GM12878 (cell line): ENCODE measurements around the gene WDR11. TPM values are rescaled to one million over a fixed set of nuclear protein-coding genes. Genes with fewer than 3 reads are reported as not detected.

ENCODE experiments used
- ATAC-seq: fragments of 200-7000 bp; cut with Tn5 transposase; 3 replicates; pipeline ENCODE4 v1.9.1; 2020; ENCODE audit warnings: mild to moderate bottlenecking, moderate library complexity
- BruUV-seq: library from RNA; stranded (reverse); fragments of 400-500 nt; replicated peaks from 2 replicates; lab custom pipeline; 2021; lab: Mats Ljungman, UMichigan
- CTCF ChIA-PET: fragments of 300-600 bp; sonication (Branson Sonifier 250); formaldehyde crosslinking; extraction: SDS; loops from one replicate; lab custom pipeline; 2021; ENCODE audit warnings: inconsistent platforms; lab: Yijun Ruan, JAX
- POLR2A ChIA-PET: fragments of 350-600 bp; formaldehyde crosslinking; extraction: SDS; loops from one replicate; lab custom pipeline; 2021; ENCODE audit warnings: inconsistent platforms; lab: Charles Lee
- RAD21 ChIA-PET: fragments of 300-600 bp; sonication (Branson Sonifier 250); formaldehyde crosslinking; loops from one replicate; lab custom pipeline; 2023; ENCODE audit warnings: antibody characterized with exemption; ENCODE audit not compliant: unreplicated experiment; lab: Charles Lee
- SMC1A ChIA-PET: fragments of 300-600 bp; sonication (Branson Sonifier 250); formaldehyde crosslinking; loops from one replicate; lab custom pipeline; 2023; ENCODE audit not compliant: unreplicated experiment, uncharacterized antibody; lab: Charles Lee
- DNase-seq: peaks from one replicate; pipeline ENCODE4 v3.0.0-alpha.2; 2011; ENCODE audit warnings: low read depth, low spot score
- FAIRE-seq: peaks from 3 replicates; lab custom pipeline; 2011; peaks lifted over from hg19 to GRCh38; lab: Jason Lieb, UNC
- H2AFZ ChIP-seq: 2 replicates; pipeline ENCODE4 v1.6.0; 2011; ENCODE audit warnings: low read depth, low read length, control low read depth; ENCODE audit not compliant: control insufficient read depth
- H3K27ac ChIP-seq: 2 replicates; pipeline ENCODE4 v1.5.1; 2011; ENCODE audit warnings: control low read depth; ENCODE audit not compliant: control insufficient read depth, insufficient read depth
- H3K27me3 ChIP-seq, 2 experiments: replicated peaks in 1 of 2; 2 replicates each; pipeline versions ENCODE4 v1.6.0 to v1.6.1; 2011; ENCODE audit warnings: low read length in 1 of 2; ENCODE audit not compliant: control insufficient read depth in 2 of 2, insufficient read depth in 2 of 2
- H3K36me3 ChIP-seq, 2 experiments: 2 replicates each; pipeline ENCODE4 v1.5.1; 2011; ENCODE audit warnings: low read length in 1 of 2; ENCODE audit not compliant: control insufficient read depth in 2 of 2, insufficient read depth in 2 of 2
- H3K4me1 ChIP-seq: 2 replicates; pipeline ENCODE4 v1.6.1; 2011; ENCODE audit warnings: mild to moderate bottlenecking, low read length, moderate library complexity, mixed read lengths; ENCODE audit not compliant: control insufficient read depth, insufficient read depth
- H3K4me2 ChIP-seq: 2 replicates; pipeline ENCODE4 v1.6.0; 2011; ENCODE audit warnings: control low read depth; ENCODE audit not compliant: control insufficient read depth, insufficient read depth
- H3K4me3 ChIP-seq: fragments of 200-600 bp; sonication (generic); 2 replicates; pipeline ENCODE4 v1.5.1; 2016
- H3K79me2 ChIP-seq: 2 replicates; pipeline ENCODE4 v1.6.0; 2011; ENCODE audit warnings: low read length; ENCODE audit not compliant: control insufficient read depth, insufficient read depth
- H3K9ac ChIP-seq: 2 replicates; pipeline ENCODE4 v1.8.0; 2011; ENCODE audit warnings: low read length, control low read depth, mixed read lengths; ENCODE audit not compliant: control insufficient read depth, insufficient read depth
- H3K9me3 ChIP-seq: replicated peaks from 3 replicates; pipeline ENCODE4 v1.5.1; 2011; ENCODE audit warnings: mild to moderate bottlenecking, low read length; ENCODE audit not compliant: control insufficient read depth, insufficient read depth
- H4K20me1 ChIP-seq: 2 replicates; pipeline ENCODE4 v1.6.0; 2011; ENCODE audit not compliant: control insufficient read depth, insufficient read depth
- BMI1 ChIP-seq: fragments of 450-650 bp; IDR thresholded peaks from 2 replicates; pipeline ENCODE4 v1.6.1; 2016; ENCODE audit warnings: mild to moderate bottlenecking, moderate library complexity, borderline replicate concordance
- BRCA1 ChIP-seq: IDR thresholded peaks from 2 replicates; pipeline ENCODE4 v1.6.1; 2011; ENCODE audit warnings: low read depth, low read length, improper control_type of control experiment
- CEBPZ ChIP-seq: fragments of 150-350 bp; IDR thresholded peaks from 2 replicates; pipeline ENCODE4 v1.6.1; 2016; ENCODE audit warnings: low read depth, low read length
- CHD2 ChIP-seq: IDR thresholded peaks from 2 replicates; pipeline ENCODE4 v1.6.1; 2011; ENCODE audit warnings: low read depth, low read length, improper control_type of control experiment, borderline replicate concordance
- NFIC ChIP-seq: IDR thresholded peaks from 2 replicates; pipeline ENCODE4 v1.6.1; 2012; ENCODE audit warnings: low read depth, mild to moderate bottlenecking, inconsistent platforms, low read length, moderate library complexity
- NR2C2 ChIP-seq: IDR thresholded peaks from 2 replicates; pipeline ENCODE4 v1.6.1; 2011; ENCODE audit warnings: borderline replicate concordance, low read depth; ENCODE audit not compliant: control insufficient read depth, insufficient read length
- SIX5 ChIP-seq: IDR thresholded peaks from 2 replicates; pipeline ENCODE4 v1.6.1; 2011; ENCODE audit warnings: mild to moderate bottlenecking, low read depth, low read length, moderate library complexity; ENCODE audit not compliant: severe bottlenecking
- SPI1 ChIP-seq: IDR thresholded peaks from 2 replicates; pipeline ENCODE4 v1.6.1; 2011; ENCODE audit warnings: low read depth, mild to moderate bottlenecking, low read length, moderate library complexity, borderline replicate concordance; ENCODE audit not compliant: insufficient read depth
- SREBF1 ChIP-seq: IDR thresholded peaks from 2 replicates; pipeline ENCODE4 v1.6.1; 2012; ENCODE audit warnings: mild to moderate bottlenecking, low read length
- ZSCAN29 ChIP-seq: fragments of 450-650 bp; IDR thresholded peaks from 2 replicates; pipeline ENCODE4 v1.6.1; 2017; ENCODE audit warnings: mild to moderate bottlenecking, moderate library complexity
- WGBS: methylation state at CpG from one replicate; pipeline ENCODE4 v1.1.6; 2016; ENCODE audit warnings: low lambda C conversion rate; ENCODE audit not compliant: insufficient replicate concordance, insufficient coverage; ENCODE audit errors: missing lambda C conversion rate; 5-methylcytosine and 5-hydroxymethylcytosine counted together
- in situ Hi-C: fragments of 300-500 bp; cut with MboI; formaldehyde crosslinking; loops from 9 replicates; pipeline ENCODE4 v1.14.3; 2018; ENCODE audit warnings: mixed read lengths
- intact Hi-C: fragments of 100-400 bp; cut with micrococcal nuclease; formaldehyde crosslinking; loops from one replicate; pipeline ENCODE4 v1.14.2; 2022; ENCODE audit not compliant: unreplicated experiment
- polyA plus RNA-seq, 11 experiments: library from polyadenylated mRNA; depleted of rRNA in 4 of 11; unstranded in 6 of 11; stranded (reverse) in 5 of 11; fragments of >200 nt; fragmentation: Nextera tagmentation in 4 of 11; fragmentation: Illumina TruSeq in 1 of 11; extraction: Ambion mirVana in 4 of 11; extraction: Trizol in 1 of 11; gene quantifications; 1 replicate in 1 of 11; 2 replicates in 10 of 11; pipeline versions ENCODE4 v1.2.1 to v1.2.3, GENCODE V29; 2011 to 2016; ENCODE audit warnings: inconsistent platforms in 2 of 11, missing spikeins in 2 of 11, low read depth in 1 of 11
- total RNA-seq, 4 experiments: library from RNA; depleted of rRNA in 3 of 4; stranded (reverse); fragments of >200 nt in 3 of 4; fragmentation: Illumina TruSeq in 1 of 4; extraction: Trizol in 1 of 4; gene quantifications; 2 replicates each; pipeline versions ENCODE4 v1.2.1 to v1.2.3, GENCODE V29; 2013 to 2021

WDR11 gene
- total and polyA plus RNA-seq, 10 of the 15 experiments (the other 5 are each of a cell fraction or from before 2014, with no cell fraction given): 21.3 to 132 (median 42.6) TPM

DNA sequence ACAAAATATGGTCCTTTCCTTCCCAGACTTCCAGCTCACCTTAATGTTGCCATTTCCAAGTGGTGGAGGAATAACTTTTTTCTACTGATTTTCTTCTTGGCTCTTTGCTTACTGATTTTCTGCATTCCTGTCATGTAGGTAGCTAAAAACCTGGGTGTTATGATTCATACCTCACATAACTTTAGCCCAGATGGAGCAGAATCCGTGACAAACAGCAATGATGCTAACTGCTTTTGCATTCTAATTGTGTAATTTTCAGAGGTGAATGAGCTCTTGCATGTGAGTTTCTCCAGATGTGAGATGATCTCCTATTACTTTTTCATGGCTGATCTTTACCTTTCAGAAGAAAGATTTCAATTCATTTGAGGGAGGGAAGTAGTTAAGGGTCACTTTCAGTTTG lies 43.4 kb downstream of the WDR11 start:
- H3K36me3 ChIP-seq: peaks cover 0 to 7% of the 10 kb centered on the region in 2 experiments; a peak in 1 of 4 replicates
- SMC1A ChIA-PET: interaction anchor here (0.6 to 1.1 kb wide), 4 partner anchors 9 to 609 kb away, joined by 3 read pairs; no protein-coding TSS in a partner anchor
- H3K4me1 ChIP-seq: no peaks in the 10 kb centered on the region
- FAIRE-seq: no peak
- RAD21 ChIA-PET: no interaction called here
- no peak overlapping the region for H3K4me2 ChIP-seq
- no peak overlapping the region for H3K27ac ChIP-seq
- BruUV-seq: no TSS peak
- no peaks in the 10 kb centered on the region; the same call in 1 of the 2 replicates for H4K20me1 ChIP-seq
- no peak for ATAC-seq
- intact Hi-C loops (no loop called here), in situ Hi-C loops (no loop called here)
- WGBS: 94% methylated on average over 1 of the region's 1 CpG
- no peak for DNase-seq
- no peak overlapping the region for H3K4me3 ChIP-seq
- no peak overlapping the region for H3K9ac ChIP-seq
- CTCF ChIA-PET: no interaction called here
- no peaks in the 10 kb centered on the region for H3K9me3 ChIP-seq
- TF ChIP-seq SREBF1 (no peak), BRCA1 (no peak), BMI1 (no peak), SIX5 (no peak), CEBPZ (no peak), NFIC (no peak), NR2C2 (no peak), ZSCAN29 (no peak), CHD2 (no peak), SPI1 (no peak)
- POLR2A ChIA-PET: no interaction called here
- H2AFZ ChIP-seq: no peak overlapping the region
- H3K27me3 ChIP-seq: no peaks in the 10 kb centered on the region
- no peaks in the 10 kb centered on the region for H3K79me2 ChIP-seq
